ENCODE measurements around the gene HDHD2. TPM values are rescaled to one million over a fixed set of nuclear protein-coding genes. Genes with fewer than 3 reads are reported as not detected.
"Not testable (repeated sequence)": the region's sequence is repeated elsewhere in the genome, so short reads cannot be mapped to it uniquely, and the experiment has no call there.

HDHD2 gene, protein sequence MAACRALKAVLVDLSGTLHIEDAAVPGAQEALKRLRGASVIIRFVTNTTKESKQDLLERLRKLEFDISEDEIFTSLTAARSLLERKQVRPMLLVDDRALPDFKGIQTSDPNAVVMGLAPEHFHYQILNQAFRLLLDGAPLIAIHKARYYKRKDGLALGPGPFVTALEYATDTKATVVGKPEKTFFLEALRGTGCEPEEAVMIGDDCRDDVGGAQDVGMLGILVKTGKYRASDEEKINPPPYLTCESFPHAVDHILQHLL
- total RNA-seq: 21.3 and 32.2 TPM in 2 replicates
- long read RNA-seq, transcript HDHD2-205 (7 exons, 2,224 nt): minor isoform, 25 of 207 reads
- long read RNA-seq, transcript HDHD2-201 (7 exons, 2,212 nt): major isoform, 137 of 207 reads
- long read RNA-seq, partial matches to known transcripts: 3 of 207 reads
- long read RNA-seq, other reads (novel, unspliced or antisense): 37 of 207 reads

DNA sequence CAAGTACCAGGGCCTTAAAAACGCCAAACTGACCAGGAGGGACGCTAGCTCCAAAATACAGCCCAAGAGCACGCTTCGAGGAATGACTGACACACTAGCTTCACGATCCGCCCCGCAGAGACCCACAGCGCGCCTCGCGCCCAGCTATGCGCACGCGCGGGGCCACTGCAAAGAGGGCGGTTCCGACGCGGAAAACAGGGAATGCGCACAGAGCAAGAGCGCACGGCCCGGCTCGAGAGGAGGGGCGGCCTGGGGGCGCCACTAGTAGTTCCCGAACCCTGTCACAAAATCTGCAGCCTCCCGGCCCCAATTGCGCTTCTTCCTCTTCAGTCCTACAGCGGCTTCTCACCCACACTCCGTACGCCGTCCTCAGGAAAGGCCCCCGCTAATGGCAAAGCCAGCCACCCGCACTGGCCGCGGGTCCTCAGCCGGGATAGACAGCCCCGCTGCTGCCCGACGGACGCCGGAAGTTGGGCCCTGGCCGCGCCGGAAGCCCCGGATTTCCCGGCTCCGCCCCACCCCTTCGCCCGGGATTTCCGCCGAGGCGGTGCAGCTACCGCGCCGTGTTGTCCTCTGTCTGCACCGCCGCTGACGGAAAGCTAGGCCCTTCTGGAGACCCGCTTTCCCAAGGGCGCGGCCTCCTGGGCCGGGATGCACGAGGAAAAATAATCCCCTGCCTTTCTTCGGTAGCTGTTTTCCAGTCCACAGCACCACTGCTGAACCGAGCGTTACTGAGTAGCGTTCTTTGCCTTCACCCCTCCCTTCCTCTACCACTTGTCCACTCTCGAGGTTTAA, at the start of gene HDHD2:
HDHD2 (minus strand) TSS at position 472 of the 795 bp plus-strand sequence. CDS start 14,061 bp downstream, outside the sequence.
- DNase-seq (ENCODE audit: extremely low spot score, unreplicated experiment): peak; percentile 95
- Mint-ChIP-seq H3K9me3 (ENCODE audit: unreplicated experiment) (no peaks in the 10 kb centered on the region), H3K4me1 (ENCODE audit: unreplicated experiment) (peaks cover 27% of the 10 kb centered on the region)

DNA sequence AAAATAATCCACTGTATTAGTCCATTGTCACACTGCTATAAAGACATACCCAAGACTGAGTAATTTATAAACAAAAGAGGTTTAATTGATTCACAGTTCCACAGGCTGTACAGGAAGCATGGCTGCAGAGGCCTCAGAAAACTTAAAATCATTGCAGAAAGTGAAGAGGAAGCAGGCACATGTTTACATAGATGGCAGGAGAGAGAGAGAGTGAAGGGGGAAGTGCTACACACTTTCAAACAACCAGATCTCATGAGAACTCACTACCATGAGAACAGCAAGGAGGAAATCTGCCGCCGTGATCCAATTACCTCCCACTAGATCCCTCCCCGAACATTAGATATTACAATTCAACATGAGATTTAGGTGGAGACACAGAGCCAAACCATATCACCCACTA, 45.7 kb upstream of the HDHD2 start:
- H3K36me3 Mint-ChIP-seq (ENCODE audit: unreplicated experiment); H3K4me3 Mint-ChIP-seq (ENCODE audit: unreplicated experiment); H3K4me1 Mint-ChIP-seq (ENCODE audit: unreplicated experiment); DNase-seq (ENCODE audit: extremely low spot score, unreplicated experiment); H3K27ac Mint-ChIP-seq (ENCODE audit: unreplicated experiment); H3K9me3 Mint-ChIP-seq (ENCODE audit: unreplicated experiment): not testable (repeated sequence)
- H3K27me3 Mint-ChIP-seq (ENCODE audit: unreplicated experiment): peaks cover 69% of the 10 kb centered on the region

More for the DNA sequence above, at the start of gene HDHD2:
- TF ChIP-seq, protein P1, sequence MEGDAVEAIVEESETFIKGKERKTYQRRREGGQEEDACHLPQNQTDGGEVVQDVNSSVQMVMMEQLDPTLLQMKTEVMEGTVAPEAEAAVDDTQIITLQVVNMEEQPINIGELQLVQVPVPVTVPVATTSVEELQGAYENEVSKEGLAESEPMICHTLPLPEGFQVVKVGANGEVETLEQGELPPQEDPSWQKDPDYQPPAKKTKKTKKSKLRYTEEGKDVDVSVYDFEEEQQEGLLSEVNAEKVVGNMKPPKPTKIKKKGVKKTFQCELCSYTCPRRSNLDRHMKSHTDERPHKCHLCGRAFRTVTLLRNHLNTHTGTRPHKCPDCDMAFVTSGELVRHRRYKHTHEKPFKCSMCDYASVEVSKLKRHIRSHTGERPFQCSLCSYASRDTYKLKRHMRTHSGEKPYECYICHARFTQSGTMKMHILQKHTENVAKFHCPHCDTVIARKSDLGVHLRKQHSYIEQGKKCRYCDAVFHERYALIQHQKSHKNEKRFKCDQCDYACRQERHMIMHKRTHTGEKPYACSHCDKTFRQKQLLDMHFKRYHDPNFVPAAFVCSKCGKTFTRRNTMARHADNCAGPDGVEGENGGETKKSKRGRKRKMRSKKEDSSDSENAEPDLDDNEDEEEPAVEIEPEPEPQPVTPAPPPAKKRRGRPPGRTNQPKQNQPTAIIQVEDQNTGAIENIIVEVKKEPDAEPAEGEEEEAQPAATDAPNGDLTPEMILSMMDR (IDR thresholded peaks at IDR 0.05): peak; percentile 9
- Mint-ChIP-seq H3K36me3 (ENCODE audit: unreplicated experiment) (peaks cover 14% of the 10 kb centered on the region), H3K27me3 (ENCODE audit: unreplicated experiment) (no peaks in the 10 kb centered on the region), H3K4me3 (ENCODE audit: unreplicated experiment) (peak within 1 kb of the TSS; percentile 90), H3K27ac (ENCODE audit: unreplicated experiment) (peak within 1 kb of the TSS; percentile 93)

DNA sequence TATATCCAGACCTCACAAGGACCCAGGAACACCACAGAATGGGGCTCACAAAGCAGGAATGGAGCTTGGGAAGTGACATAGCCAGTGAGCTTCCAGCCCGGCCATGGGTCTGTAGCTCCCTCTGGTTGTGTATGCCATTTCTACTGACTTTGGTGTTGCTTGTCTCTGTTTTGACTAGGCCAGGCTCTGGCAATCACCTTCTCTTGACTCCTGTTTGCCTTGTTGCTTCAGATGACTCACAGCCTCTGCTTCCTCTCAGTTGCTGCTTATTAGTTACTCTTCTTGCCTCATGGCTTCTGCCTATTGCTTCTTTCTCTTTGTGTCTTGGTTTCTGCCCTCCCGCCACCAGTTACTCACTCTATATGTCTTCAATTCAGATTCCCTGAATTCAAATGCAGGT, 41.7 kb upstream of the HDHD2 start:
- no peak overlapping the region for H3K27ac Mint-ChIP-seq (ENCODE audit: unreplicated experiment)
- H3K4me1 Mint-ChIP-seq (ENCODE audit: unreplicated experiment): no peaks in the 10 kb centered on the region
- no peaks in the 10 kb centered on the region for H3K9me3 Mint-ChIP-seq (ENCODE audit: unreplicated experiment)
- no peak overlapping the region for H3K4me3 Mint-ChIP-seq (ENCODE audit: unreplicated experiment)
- TF ChIP-seq, protein P1 (IDR thresholded peaks at IDR 0.05): no peak
- no peak for DNase-seq (ENCODE audit: extremely low spot score, unreplicated experiment)
- H3K36me3 Mint-ChIP-seq (ENCODE audit: unreplicated experiment): no peaks in the 10 kb centered on the region
- H3K27me3 Mint-ChIP-seq (ENCODE audit: unreplicated experiment): peaks cover 57% of the 10 kb centered on the region

DNA sequence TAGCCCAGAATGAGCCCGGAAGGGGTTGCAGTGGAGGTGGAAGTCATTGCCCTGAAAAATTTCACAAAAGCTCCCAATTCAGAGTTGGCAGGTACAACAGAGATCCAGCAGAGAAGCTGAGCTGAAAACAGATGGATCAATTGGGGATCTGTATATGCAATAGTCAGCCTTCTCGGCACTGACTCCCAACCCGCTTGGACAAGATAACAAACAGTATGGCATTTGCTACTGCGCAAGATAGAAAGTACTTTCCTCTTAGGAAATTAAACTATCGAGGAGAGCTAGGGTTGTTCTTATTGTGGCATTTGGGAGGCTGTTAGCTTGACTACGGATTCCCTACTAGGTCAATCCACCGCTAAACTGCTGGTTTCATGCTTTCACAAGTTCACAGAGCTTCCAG, 37.4 kb upstream of the HDHD2 start:
- Mint-ChIP-seq H3K27ac (ENCODE audit: unreplicated experiment) (no peak overlapping the region), H3K36me3 (ENCODE audit: unreplicated experiment) (no peaks in the 10 kb centered on the region), H3K9me3 (ENCODE audit: unreplicated experiment) (no peaks in the 10 kb centered on the region), H3K27me3 (ENCODE audit: unreplicated experiment) (peaks cover 62% of the 10 kb centered on the region), H3K4me3 (ENCODE audit: unreplicated experiment) (no peak overlapping the region), H3K4me1 (ENCODE audit: unreplicated experiment) (no peaks in the 10 kb centered on the region)
- TF ChIP-seq, protein P1 (IDR thresholded peaks at IDR 0.05): no peak
- DNase-seq (ENCODE audit: extremely low spot score, unreplicated experiment): no peak

DNA sequence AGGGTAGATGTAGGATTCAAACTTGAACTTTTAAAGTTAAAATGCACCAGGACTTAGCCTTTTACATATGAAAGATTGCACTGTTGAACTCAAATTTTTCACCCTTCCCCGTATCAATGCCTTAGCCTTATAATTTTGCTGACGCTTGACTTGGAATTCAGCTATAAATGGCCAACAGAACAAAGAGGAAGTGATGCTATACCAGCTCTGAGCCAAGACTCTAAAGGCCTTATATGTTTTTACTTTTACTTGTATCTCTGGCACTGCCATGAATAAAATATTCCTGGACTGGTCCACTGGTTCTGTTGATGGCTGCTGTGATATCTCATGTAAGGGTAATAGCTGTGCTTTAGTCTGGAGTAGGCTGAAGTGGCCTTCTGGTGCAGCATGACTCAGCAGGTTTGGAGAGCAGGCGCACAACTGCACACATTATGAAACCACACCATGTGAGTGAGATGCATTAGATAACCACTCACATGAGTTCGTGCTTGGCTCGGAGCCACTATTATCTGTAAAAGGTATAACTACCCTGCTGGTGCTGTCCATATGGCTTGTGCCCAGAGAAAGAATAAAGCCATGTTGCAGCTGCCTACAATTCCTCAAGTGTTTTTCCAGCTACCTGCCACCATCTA, 34.2 kb upstream of the HDHD2 start:
- no peaks in the 10 kb centered on the region for H3K36me3 Mint-ChIP-seq (ENCODE audit: unreplicated experiment)
- no peaks in the 10 kb centered on the region for H3K4me1 Mint-ChIP-seq (ENCODE audit: unreplicated experiment)
- H3K9me3 Mint-ChIP-seq (ENCODE audit: unreplicated experiment): no peaks in the 10 kb centered on the region
- H3K27ac Mint-ChIP-seq (ENCODE audit: unreplicated experiment): no peak overlapping the region
- H3K27me3 Mint-ChIP-seq (ENCODE audit: unreplicated experiment): peaks cover 66% of the 10 kb centered on the region
- no peak for DNase-seq (ENCODE audit: extremely low spot score, unreplicated experiment)
- no peak overlapping the region for H3K4me3 Mint-ChIP-seq (ENCODE audit: unreplicated experiment)
- TF ChIP-seq, protein P1 (IDR thresholded peaks at IDR 0.05): no peak

DNA sequence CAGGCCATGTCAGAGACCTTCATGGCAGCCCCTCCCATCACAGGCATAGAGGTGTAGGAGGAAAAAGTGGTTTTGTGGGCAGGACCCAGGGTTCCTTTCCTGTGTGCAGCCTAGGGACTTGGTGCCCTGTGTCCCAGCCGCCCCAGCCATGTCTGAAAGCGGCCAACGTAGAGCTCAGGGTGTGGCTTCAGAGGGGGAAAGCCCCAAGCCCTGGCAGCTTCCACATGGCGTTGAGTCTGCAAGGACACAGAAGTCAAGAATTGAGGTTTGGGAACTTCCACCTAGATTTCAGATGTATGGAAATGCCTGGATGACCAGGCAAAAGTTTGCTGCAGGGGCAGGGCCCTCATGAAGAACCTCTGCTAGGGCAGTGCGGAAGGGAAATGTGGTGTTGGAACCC, 31.9 kb upstream of the HDHD2 start:
- H3K27me3 Mint-ChIP-seq (ENCODE audit: unreplicated experiment): peaks cover 64% of the 10 kb centered on the region
- H3K36me3 Mint-ChIP-seq (ENCODE audit: unreplicated experiment); H3K9me3 Mint-ChIP-seq (ENCODE audit: unreplicated experiment); H3K27ac Mint-ChIP-seq (ENCODE audit: unreplicated experiment); H3K4me1 Mint-ChIP-seq (ENCODE audit: unreplicated experiment); DNase-seq (ENCODE audit: extremely low spot score, unreplicated experiment); H3K4me3 Mint-ChIP-seq (ENCODE audit: unreplicated experiment): not testable (repeated sequence)
